ENCODE measurements around the gene PRUNE2.

Gene PRUNE2

DNA sequence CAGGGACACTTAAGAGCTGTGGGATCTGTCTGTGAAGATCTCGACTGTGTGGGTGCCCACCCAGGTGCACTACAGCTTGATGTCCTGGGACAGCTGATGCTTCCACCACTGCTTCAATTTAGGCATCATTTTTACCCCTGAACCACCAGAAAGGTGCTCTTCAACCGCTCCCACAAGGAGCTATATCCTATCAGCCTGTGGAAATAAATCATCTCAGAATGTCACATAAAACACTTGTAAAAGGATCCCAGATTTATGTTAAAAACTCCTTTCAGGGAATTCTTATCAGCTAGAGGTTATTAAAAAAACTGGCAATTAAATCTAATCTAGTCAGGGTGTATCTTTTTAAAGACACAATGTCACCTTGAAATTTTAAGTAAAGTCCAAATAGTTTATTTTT is 224.4 kb downstream of the PRUNE2 start:
- H3K4me2 ChIP-seq (ENCODE audit: low read length) = no peak overlapping the region

DNA sequence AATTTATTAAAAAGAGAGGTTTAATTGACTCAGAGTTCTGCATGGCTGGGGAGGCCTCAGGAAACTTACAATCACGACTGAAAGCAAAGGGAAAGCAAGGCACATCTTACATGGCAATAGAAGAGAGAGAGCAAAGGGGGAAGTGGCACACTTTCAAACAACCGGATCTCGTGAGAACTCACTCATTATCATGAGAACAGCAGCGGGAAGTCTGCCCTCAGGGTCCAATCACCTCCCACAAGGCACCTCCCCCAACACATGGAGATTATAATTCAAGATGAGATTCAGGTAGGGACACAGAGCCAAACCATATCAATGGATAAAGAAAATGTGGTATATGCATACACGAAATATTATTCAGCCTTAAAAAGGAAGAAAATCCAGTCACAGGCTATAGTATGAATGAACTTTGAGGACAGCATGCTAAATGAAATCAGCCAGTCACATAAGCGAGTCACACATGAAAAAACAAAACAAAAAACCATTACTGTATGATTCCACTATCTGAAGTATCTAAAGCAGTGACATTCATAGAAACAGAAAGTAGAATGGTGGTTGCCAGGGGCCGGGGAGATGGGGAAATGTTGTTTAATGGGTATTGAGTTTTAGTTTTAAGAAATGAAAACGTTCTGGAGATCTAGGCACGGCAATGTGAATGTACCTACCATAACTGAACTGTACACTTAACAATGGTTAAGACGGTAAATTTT is 225.0 kb downstream of the PRUNE2 start:
- Histone ChIP-seq H3K9me3 (ENCODE audit: control insufficient read depth, insufficient read depth, low read length) (no peaks in the 10 kb centered on the region; the same call in 1 of the 2 replicates), H3K79me2 (ENCODE audit: control insufficient read depth, low read length) (no peaks in the 10 kb centered on the region), H3K4me3 (ENCODE audit: low read length) (no peak overlapping the region), H3K27ac (ENCODE audit: low read depth, low read length) (no peak overlapping the region), H4K20me1 (ENCODE audit: control insufficient read depth, insufficient read depth, low read depth, low read length) (no peaks in the 10 kb centered on the region), H3F3A (ENCODE audit: control insufficient read depth, insufficient read depth) (no peaks in the 10 kb centered on the region), H3K4me1 (ENCODE audit: control insufficient read depth, low read length) (no peaks in the 10 kb centered on the region), H3K36me3 (ENCODE audit: control insufficient read depth, low read length) (no peaks in the 10 kb centered on the region), H3K4me2 (ENCODE audit: low read length) (no peak overlapping the region), H3K27me3 (ENCODE audit: control insufficient read depth, low read length) (0 out of 2 replicates have a peak, but pooled peaks cover 2% of the 10 kb centered on the region), H3K9me2 (replicated peaks; ENCODE audit: control insufficient read depth, low read length) (no peaks in the 10 kb centered on the region)
- TF ChIP-seq EZH2phosphoT487 (IDR thresholded peaks at IDR 0.05; ENCODE audit: borderline replicate concordance, low read length) = no peak
- TF ChIP-seq CTCF (IDR thresholded peaks at IDR 0.05; ENCODE audit: low read depth, low read length, poor library complexity, severe bottlenecking) = no peak

More for the DNA sequence above, 224.4 kb downstream of the PRUNE2 start:
- H3K27me3 ChIP-seq (ENCODE audit: control insufficient read depth, low read length) = 0 out of 2 replicates have a peak, but pooled peaks cover 2% of the 10 kb centered on the region
- no peak overlapping the region for H3K27ac ChIP-seq (ENCODE audit: low read depth, low read length)
- H3K79me2 ChIP-seq (ENCODE audit: control insufficient read depth, low read length) = no peaks in the 10 kb centered on the region
- no peaks in the 10 kb centered on the region; the same call in 1 of the 2 replicates for H3K9me3 ChIP-seq (ENCODE audit: control insufficient read depth, insufficient read depth, low read length)
- no peaks in the 10 kb centered on the region for H3K9me2 ChIP-seq (replicated peaks; ENCODE audit: control insufficient read depth, low read length)
- no peaks in the 10 kb centered on the region for H4K20me1 ChIP-seq (ENCODE audit: control insufficient read depth, insufficient read depth, low read depth, low read length)
- H3K4me1 ChIP-seq (ENCODE audit: control insufficient read depth, low read length) = no peaks in the 10 kb centered on the region
- H3F3A ChIP-seq (ENCODE audit: control insufficient read depth, insufficient read depth) = no peaks in the 10 kb centered on the region
- TF ChIP-seq CTCF (IDR thresholded peaks at IDR 0.05; ENCODE audit: low read depth, low read length, poor library complexity, severe bottlenecking) (no peak), EZH2phosphoT487 (IDR thresholded peaks at IDR 0.05; ENCODE audit: borderline replicate concordance, low read length) (no peak)
- H3K36me3 ChIP-seq (ENCODE audit: control insufficient read depth, low read length) = no peaks in the 10 kb centered on the region
- H3K4me3 ChIP-seq (ENCODE audit: low read length) = no peak overlapping the region

DNA sequence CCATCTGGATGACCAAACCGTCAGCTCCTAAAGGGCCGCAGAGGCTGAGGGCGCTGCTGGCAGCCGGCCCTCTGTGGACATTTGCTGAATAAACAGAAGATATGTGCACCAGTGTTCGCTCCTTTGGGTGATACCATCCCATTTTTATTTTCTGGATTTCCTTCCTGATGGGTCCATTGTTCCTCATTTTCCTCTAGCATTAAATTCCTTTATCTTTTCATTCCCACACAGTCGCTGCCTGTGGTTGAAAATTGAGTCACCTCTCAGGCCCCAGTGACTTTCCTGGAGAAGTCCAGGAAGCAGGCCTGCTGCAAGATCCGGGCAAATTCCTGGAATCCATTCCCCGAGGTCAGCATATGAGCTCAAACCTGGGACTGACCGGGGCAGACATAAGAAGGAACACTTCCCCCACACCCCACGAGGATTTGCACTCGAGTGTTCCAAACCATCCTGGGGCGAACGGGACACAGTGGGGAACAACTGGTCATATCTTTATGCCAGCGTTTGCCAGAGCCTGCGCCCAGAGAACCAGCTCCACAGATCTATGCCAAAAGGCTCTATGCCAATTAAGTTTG is 228.3 kb downstream of the PRUNE2 start:
- H3K79me2 ChIP-seq (ENCODE audit: control insufficient read depth, low read length) = no peaks in the 10 kb centered on the region
- no peaks in the 10 kb centered on the region; the same call in 1 of the 2 replicates for H3K9me3 ChIP-seq (ENCODE audit: control insufficient read depth, insufficient read depth, low read length)
- TF ChIP-seq CTCF (IDR thresholded peaks at IDR 0.05; ENCODE audit: low read depth, low read length, poor library complexity, severe bottlenecking) (no peak), EZH2phosphoT487 (IDR thresholded peaks at IDR 0.05; ENCODE audit: borderline replicate concordance, low read length) (no peak)
- no peaks in the 10 kb centered on the region for H3K36me3 ChIP-seq (ENCODE audit: control insufficient read depth, low read length)
- H3F3A ChIP-seq (ENCODE audit: control insufficient read depth, insufficient read depth) = no peaks in the 10 kb centered on the region
- no peak overlapping the region for H3K4me2 ChIP-seq (ENCODE audit: low read length)
- 0 out of 2 replicates have a peak, but pooled peaks cover 2% of the 10 kb centered on the region for H3K27me3 ChIP-seq (ENCODE audit: control insufficient read depth, low read length)
- H4K20me1 ChIP-seq (ENCODE audit: control insufficient read depth, insufficient read depth, low read depth, low read length) = no peaks in the 10 kb centered on the region
- no peak overlapping the region for H3K4me3 ChIP-seq (ENCODE audit: low read length)
- H3K4me1 ChIP-seq (ENCODE audit: control insufficient read depth, low read length) = no peaks in the 10 kb centered on the region
- H3K27ac ChIP-seq (ENCODE audit: low read depth, low read length) = no peak overlapping the region
- no peaks in the 10 kb centered on the region for H3K9me2 ChIP-seq (replicated peaks; ENCODE audit: control insufficient read depth, low read length)
